Memory B cell (primary cell): ENCODE results near the gene HS2ST1.
"Not testable (repeated sequence)": the region's sequence is repeated elsewhere in the genome, so short reads cannot be mapped to it uniquely, and the experiment has no call there.

Experiments
- ATAC-seq: fragments of 150-1000 bp; cut with Tn5 transposase; 2 replicates; pipeline ENCODE4 v1.10.0; 2021; ENCODE audit warnings: low read depth, mild to moderate bottlenecking, moderate library complexity
- DNase-seq, 2 donors: peaks; one replicate each; pipeline ENCODE4 v3.0.0; 2022; ENCODE audit warnings: low spot score in 2 of 2
- H3K27ac Mint-ChIP-seq: one replicate; pipeline ENCODE4 v1.8.0; 2022; ENCODE audit warnings: mild to moderate bottlenecking, moderate library complexity, mixed read lengths
- H3K27me3 Mint-ChIP-seq: one replicate; pipeline ENCODE4 v1.8.0; 2022; ENCODE audit warnings: mixed read lengths
- H3K36me3 Mint-ChIP-seq: one replicate; pipeline ENCODE4 v1.8.0; 2022; ENCODE audit warnings: mild to moderate bottlenecking, mixed read lengths
- H3K4me1 Mint-ChIP-seq: one replicate; pipeline ENCODE4 v1.8.0; 2022; ENCODE audit warnings: mixed read lengths
- H3K4me3 Mint-ChIP-seq: one replicate; pipeline ENCODE4 v1.8.0; 2022; ENCODE audit warnings: mild to moderate bottlenecking, moderate library complexity, mixed read lengths
- H3K9me3 Mint-ChIP-seq: one replicate; pipeline ENCODE4 v1.8.0; 2022; ENCODE audit warnings: mixed read lengths

HS2ST1 gene

DNA sequence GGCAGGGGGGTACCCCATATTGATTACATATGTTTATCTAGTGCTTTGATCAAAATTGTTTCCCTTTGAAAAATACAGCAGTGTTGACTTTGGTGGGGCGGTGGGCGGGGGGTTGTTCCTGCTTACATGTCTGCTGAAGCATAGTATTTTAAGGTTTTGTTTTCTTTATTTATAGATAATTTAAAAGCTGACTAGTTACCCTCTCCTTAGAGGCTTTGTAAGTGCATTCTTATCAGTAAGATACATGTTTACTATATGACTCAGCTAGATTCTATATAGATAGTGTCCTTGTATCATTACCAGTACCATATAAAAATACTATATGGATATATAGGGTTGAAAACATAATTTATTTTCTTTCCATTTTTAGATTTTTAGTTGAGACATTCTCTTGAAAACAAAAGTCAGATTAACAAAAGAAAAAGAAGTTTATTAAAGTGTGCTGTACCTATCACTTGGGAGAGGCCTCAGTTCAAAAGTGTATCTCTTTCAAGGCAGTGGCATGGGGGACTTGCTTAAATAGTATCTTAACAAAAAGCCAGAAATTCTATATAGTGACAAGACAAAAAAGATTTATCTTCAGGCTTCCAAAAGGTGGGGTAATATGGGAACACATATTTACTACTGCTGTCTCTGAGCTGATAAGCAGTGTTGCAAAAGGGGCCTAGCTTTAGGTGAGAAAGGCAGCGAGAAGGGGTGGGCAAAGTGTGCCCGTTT lies 79.0 kb downstream of the HS2ST1 start:
- H3K27me3 Mint-ChIP-seq = no peaks in the 10 kb centered on the region
- H3K4me3 Mint-ChIP-seq = no peak overlapping the region
- peaks cover 3% of the 10 kb centered on the region for H3K36me3 Mint-ChIP-seq
- peaks cover 2% of the 10 kb centered on the region for H3K4me1 Mint-ChIP-seq
- no peak for ATAC-seq
- H3K27ac Mint-ChIP-seq = no peak overlapping the region
- no peak for DNase-seq
- no peaks in the 10 kb centered on the region for H3K9me3 Mint-ChIP-seq

DNA sequence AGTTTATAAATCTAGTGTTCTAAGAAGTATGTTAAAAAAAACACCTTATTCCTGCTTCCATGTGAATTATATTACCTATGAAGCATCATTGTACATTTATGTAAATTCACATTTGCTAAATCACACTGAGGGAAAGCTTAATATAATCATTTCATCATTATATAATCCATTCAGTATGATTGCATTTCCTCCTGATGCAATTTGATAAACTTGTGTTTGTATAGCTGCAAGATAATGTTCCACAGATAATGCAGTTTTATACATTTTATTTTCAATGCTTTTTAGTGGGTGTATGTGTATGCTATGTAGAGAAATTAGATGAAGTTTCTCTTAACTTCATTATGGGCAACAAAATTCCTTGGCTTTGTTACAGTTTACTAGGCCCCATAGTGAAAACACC lies 79.6 kb downstream of the HS2ST1 start:
- Mint-ChIP-seq H3K9me3 (no peaks in the 10 kb centered on the region), H3K36me3 (peaks cover 3% of the 10 kb centered on the region), H3K27ac (no peak overlapping the region), H3K27me3 (no peaks in the 10 kb centered on the region), H3K4me1 (peaks cover 2% of the 10 kb centered on the region), H3K4me3 (no peak overlapping the region)
- ATAC-seq (no peak), DNase-seq (no peak)

DNA sequence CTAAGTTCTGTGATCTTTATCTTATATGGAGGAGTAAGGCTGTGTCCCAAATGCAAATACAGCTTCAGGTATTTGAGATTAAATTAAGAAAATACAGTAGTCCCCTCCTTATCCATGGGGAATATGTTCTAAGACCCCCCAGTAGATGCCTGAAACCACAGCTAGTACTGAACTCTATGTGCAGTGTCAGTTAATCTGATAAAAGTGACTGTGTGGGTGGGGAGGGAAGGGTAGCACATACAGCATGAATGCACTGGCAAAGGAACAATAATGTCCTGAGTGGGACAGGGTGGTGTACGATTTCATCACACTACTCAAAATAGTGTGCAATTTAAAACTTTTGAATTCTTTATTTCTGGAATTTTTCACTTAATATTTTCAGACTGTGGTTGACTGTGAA lies 83.1 kb downstream of the HS2ST1 start:
- H3K36me3 Mint-ChIP-seq = peaks cover 4% of the 10 kb centered on the region
- H3K27me3 Mint-ChIP-seq = no peaks in the 10 kb centered on the region
- ATAC-seq (no peak), DNase-seq (no peak)
- no peak overlapping the region for H3K4me3 Mint-ChIP-seq
- H3K27ac Mint-ChIP-seq = no peak overlapping the region
- no peaks in the 10 kb centered on the region for H3K9me3 Mint-ChIP-seq
- peaks cover 2% of the 10 kb centered on the region for H3K4me1 Mint-ChIP-seq

DNA sequence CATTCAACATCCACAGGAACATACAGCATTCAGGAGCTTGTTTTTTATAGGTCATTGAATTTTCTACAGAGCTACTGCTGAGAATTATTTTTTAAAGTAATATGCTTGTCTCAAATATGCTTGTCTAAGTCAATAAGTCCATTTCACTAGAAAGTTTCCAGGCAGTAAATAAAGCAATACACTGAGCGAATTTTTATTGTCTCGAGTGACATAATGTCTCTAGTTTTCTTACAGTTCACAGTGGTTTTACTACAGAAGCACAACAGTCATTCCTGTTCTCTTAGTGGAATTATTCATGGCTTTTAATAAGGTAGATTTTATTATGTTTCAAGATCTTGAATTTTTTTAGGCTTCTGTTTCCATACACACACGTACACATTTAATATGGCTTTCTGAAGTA lies 83.8 kb downstream of the HS2ST1 start:
- Mint-ChIP-seq H3K9me3 (no peaks in the 10 kb centered on the region), H3K27ac (no peak overlapping the region), H3K36me3 (peaks cover 5% of the 10 kb centered on the region), H3K4me1 (peaks cover 6% of the 10 kb centered on the region), H3K4me3 (no peak overlapping the region), H3K27me3 (no peaks in the 10 kb centered on the region)
- DNase-seq = no peak
- ATAC-seq = no peak

DNA sequence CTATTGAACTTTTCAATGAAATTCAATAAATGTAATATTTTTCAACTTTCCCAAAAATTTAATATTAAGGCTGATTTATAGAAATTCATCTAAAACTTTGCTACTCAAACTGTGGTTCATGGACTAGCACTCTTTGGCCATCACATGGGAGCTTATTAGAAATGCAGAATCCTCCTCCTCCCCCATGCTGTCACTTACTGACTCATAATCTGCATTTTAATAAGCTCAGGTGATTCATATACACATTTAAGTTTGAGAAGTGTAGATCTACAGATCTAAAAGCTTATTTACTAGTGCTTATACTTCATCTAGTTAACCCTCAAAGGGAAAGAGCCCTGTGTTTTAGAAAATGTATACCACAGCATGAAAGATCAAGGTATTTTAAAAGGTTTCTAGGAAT lies 84.3 kb downstream of the HS2ST1 start:
- Mint-ChIP-seq H3K4me1 (peaks cover 6% of the 10 kb centered on the region), H3K36me3 (peaks cover 5% of the 10 kb centered on the region), H3K9me3 (no peaks in the 10 kb centered on the region), H3K27ac (no peak overlapping the region), H3K27me3 (no peaks in the 10 kb centered on the region), H3K4me3 (no peak overlapping the region)
- no peak for ATAC-seq
- no peak for DNase-seq

DNA sequence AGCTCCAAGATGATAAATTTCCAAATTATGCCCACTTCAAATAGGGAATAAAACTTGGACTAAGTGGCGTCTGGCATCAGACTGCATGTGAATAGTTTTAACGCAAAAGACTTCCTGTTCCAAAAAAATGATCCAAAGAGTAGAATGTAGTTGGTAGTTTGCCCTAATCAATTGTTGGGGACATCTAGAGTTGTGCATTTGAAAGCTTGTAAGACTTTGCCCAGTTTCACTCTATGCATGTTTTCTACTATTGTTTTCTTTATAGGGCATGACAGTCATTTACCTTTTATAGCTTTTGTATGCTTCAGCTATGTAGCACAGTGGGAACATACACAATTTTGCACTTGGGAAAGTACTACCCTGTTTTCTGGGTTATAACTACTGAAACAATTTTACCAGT lies 86.0 kb downstream of the HS2ST1 start:
- Mint-ChIP-seq H3K27me3 (no peaks in the 10 kb centered on the region), H3K36me3 (peaks cover 5% of the 10 kb centered on the region), H3K4me3 (no peak overlapping the region), H3K27ac (no peak overlapping the region), H3K4me1 (peaks cover 6% of the 10 kb centered on the region), H3K9me3 (no peaks in the 10 kb centered on the region)
- no peak for ATAC-seq
- DNase-seq = no peak

DNA sequence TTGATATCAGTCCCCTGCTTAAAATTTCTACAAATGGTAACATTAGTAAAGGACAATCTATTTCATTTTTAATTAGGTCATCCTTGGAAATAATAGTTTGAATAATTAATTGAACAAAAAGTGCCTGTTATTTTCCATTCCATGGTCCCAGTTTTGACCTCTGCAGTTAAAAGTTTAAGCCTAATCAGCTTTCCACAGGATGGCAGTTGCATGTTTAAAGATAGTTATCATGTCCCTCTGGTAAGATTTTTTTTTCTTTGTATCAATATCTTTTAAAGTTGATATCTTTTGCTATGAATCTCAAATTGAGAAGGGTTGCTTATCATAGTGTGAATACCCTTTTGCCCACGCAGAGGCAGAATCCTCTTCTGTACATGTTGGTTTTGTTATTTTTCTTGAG lies 90.4 kb downstream of the HS2ST1 start:
- H3K9me3 Mint-ChIP-seq = no peaks in the 10 kb centered on the region
- DNase-seq = no peak
- peaks cover 1% of the 10 kb centered on the region for H3K36me3 Mint-ChIP-seq
- H3K27ac Mint-ChIP-seq = no peak overlapping the region
- H3K27me3 Mint-ChIP-seq = no peaks in the 10 kb centered on the region
- peaks cover 4% of the 10 kb centered on the region for H3K4me1 Mint-ChIP-seq
- no peak for ATAC-seq
- H3K4me3 Mint-ChIP-seq = no peak overlapping the region

DNA sequence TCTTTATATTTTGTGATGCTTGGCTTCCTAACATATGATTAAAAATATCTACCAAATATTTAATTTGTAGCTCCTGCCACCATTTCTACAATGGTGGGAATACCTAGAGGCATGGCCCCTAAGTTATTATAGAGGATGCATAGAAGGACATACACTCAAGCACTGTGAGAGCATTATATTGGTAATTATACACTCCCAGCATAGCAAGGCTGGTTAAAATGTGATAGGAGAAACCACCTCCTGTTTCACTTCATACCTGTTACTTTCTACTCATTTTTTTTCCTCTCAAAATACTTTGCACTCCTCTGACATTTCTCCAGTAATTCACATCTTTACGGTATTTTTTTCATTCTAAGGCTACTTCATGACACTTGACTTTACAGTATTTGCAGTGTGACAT lies 92.9 kb downstream of the HS2ST1 start:
- H3K9me3 Mint-ChIP-seq = peaks cover 7% of the 10 kb centered on the region
- H3K27ac Mint-ChIP-seq = no peak overlapping the region
- ATAC-seq = no peak
- H3K4me1 Mint-ChIP-seq = peaks cover 4% of the 10 kb centered on the region
- peaks cover 8% of the 10 kb centered on the region for H3K36me3 Mint-ChIP-seq
- DNase-seq = no peak
- no peaks in the 10 kb centered on the region for H3K27me3 Mint-ChIP-seq
- H3K4me3 Mint-ChIP-seq = no peak overlapping the region

DNA sequence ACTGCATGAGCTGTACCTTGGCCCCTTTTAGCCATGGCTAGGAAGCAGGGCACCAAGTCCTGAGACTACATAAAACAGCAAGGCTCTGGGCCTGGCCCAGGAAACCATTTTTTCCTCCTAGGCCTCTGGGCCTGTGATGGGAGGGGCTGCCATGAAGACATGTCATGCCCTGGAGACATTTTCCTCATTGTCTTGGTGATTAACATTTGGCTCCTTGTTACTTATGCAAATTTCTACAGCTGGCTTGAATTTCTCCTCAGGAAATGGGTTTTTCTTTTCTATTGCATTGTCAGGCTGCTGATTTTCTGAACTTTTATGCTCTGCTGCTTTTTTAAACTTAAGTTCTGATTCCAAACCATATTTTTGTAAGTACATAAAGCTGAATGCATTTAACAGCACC lies 99.0 kb downstream of the HS2ST1 start:
- H3K9me3 Mint-ChIP-seq = peaks cover 14% of the 10 kb centered on the region
- ATAC-seq, H3K27ac Mint-ChIP-seq: not testable (repeated sequence)

DNA sequence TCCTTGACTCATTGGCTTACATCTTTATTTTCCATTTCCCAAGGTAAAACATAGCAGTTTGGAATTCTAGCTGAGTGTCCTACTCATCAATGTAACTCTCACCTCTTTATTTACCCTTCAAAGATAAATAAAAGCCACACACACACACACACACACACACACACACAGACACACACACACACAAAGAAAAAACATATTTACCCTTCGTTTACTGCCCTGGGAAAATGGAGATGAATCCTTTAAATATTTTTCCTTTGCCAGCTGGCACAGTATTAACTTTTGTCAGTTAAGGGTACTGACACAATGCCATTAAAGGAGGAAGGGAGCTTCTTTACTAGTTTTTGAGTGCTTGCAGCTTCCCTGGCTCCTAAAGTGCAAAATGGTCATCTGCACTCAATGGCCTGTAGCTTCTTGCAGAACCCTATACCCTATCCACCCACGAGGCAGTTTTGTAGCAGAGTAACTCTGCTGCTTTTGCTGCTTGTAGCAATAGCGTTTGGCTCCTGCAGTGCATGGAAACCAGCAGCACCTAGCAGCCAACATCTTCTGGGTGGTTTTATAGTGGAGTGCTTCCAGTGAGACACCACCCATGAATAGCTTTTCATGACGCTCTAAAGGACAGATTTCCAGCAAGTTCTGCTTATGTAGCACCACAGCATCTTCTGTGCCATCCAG lies 103.7 kb downstream of the HS2ST1 start:
- Mint-ChIP-seq H3K9me3 (peaks cover 6% of the 10 kb centered on the region), H3K4me1 (peaks cover 6% of the 10 kb centered on the region), H3K27ac (no peak overlapping the region), H3K27me3 (no peaks in the 10 kb centered on the region), H3K4me3 (no peak overlapping the region), H3K36me3 (peaks cover 12% of the 10 kb centered on the region)
- DNase-seq (no peak), ATAC-seq (no peak)

More for the DNA sequence above, 99.0 kb downstream of the HS2ST1 start:
- H3K4me1 Mint-ChIP-seq, H3K4me3 Mint-ChIP-seq, H3K27me3 Mint-ChIP-seq, DNase-seq: not testable (repeated sequence)
- H3K36me3 Mint-ChIP-seq = peaks cover 23% of the 10 kb centered on the region

DNA sequence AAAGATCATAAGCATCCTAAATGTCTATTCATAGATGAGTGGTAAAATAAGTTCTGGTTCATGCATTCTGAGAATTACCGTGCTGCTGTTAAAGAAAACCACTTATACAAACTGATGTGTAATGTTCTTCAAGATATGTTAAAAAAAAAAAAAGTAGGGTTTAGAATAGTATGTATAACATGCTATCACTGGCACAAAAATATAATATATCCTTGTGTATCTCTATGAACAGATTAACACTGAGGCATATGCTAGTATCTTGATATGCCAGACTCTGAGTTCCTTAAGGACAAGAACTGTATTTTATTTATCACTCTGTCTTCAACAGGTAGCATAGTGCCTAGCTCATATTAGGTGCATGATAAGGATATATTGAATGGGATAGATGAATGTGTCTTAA lies 108.9 kb downstream of the HS2ST1 start:
- Mint-ChIP-seq H3K36me3 (no peaks in the 10 kb centered on the region), H3K4me1 (peaks cover 8% of the 10 kb centered on the region), H3K9me3 (no peaks in the 10 kb centered on the region), H3K4me3 (no peak overlapping the region), H3K27me3 (no peaks in the 10 kb centered on the region), H3K27ac (no peak overlapping the region)
- DNase-seq (no peak), ATAC-seq (no peak)

DNA sequence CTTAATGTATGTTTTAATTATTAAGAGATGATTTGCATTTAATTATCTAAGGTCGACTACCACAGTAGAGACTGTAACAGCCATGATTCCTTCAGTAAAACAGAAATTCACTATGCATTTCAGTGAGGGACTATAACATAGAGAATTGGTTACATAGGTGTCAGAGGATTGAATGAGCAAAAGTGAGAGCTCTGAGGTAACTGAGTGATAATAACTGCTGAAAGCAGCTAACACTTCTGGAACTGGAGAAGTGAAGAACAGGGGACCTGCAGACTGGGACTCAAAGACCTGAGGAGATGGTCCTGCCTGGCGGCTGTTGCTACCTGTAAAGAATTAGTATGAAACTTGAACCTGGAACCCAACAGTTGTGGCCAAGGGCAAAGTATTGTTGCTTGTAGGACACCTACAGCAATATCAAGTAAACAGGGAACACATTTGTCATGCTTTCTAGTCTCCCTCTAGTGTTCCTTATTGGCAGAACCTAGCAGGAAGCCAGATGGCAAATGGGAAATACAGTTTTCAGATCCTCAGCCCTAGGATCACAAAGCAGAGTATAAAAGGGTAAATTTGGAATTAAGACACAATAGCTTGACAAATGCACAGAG lies 110.6 kb downstream of the HS2ST1 start:
- Mint-ChIP-seq H3K27ac (no peak overlapping the region), H3K4me3 (no peak overlapping the region), H3K27me3 (no peaks in the 10 kb centered on the region), H3K36me3 (no peaks in the 10 kb centered on the region), H3K4me1 (peaks cover 8% of the 10 kb centered on the region), H3K9me3 (no peaks in the 10 kb centered on the region)
- peak; percentile 38 for ATAC-seq
- DNase-seq = no peak

DNA sequence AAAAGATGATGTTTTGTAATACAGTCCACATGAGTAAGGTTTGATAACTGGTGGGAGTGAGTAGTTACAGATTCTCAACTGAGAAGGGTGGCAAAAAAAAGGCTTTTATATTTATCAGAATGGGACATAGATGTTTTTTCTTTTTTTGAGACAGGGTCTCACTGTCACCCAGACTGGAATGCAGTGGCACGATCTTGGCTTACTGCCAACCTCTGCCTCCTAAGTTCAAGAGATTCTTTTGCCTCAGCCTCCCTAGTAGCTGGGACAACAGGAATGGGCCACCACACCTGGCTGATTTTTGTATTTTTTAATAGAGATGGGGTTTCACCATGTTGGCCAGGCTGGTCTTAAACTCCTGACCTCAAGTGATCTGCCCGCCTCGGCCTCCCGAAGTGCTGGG lies 113.1 kb downstream of the HS2ST1 start:
- not testable (repeated sequence) for ATAC-seq, H3K27me3 Mint-ChIP-seq, DNase-seq, H3K4me3 Mint-ChIP-seq, H3K27ac Mint-ChIP-seq, H3K9me3 Mint-ChIP-seq, H3K36me3 Mint-ChIP-seq, H3K4me1 Mint-ChIP-seq

DNA sequence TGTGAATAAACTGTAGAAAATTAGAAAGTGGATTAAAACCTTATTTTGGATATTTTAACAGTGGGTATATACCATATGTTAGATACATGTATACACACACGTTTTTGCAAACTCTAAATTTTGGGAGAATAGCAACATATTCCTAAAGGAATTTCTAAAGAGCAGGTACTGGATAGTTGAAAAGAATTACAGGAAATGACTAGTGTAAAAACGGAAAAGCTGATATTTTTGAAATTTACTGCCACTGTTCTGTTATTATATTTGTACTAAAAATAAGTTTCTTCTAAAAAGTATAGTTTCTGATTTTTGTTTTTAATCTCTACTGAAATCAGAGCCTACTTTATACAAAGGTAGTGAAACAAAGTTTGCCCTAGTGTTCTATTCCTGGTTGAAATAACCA lies 114.1 kb downstream of the HS2ST1 start:
- no peak for DNase-seq
- Mint-ChIP-seq H3K27me3 (no peaks in the 10 kb centered on the region), H3K36me3 (no peaks in the 10 kb centered on the region), H3K4me3 (no peak overlapping the region), H3K27ac (no peak overlapping the region), H3K4me1 (peaks cover 6% of the 10 kb centered on the region), H3K9me3 (no peaks in the 10 kb centered on the region)
- ATAC-seq = no peak
